ENCODE data around the gene MBOAT1.

- TF ChIP-seq CTCF (IDR thresholded peaks at IDR 0.05) = no peak
- no peak for TF ChIP-seq POLR2A (IDR thresholded peaks at IDR 0.05)
These were observed 19.9 kb upstream of the MBOAT1 start for GRCh38 chr6:20232188-20232587.
